Uterus (tissue), 4 donors: ENCODE results near the gene CFAP107. TPM values are rescaled to one million over a fixed set of nuclear protein-coding genes. Genes with fewer than 3 reads are reported as not detected.
"Not testable (repeated sequence)": the region's sequence is repeated elsewhere in the genome, so short reads cannot be mapped to it uniquely, and the experiment has no call there.

Source experiments
- DNase-seq, 2 donors: peaks; one replicate each; pipeline ENCODE4 v3.0.0-alpha.2; 2019 to 2020
- H3K27ac ChIP-seq, 2 donors: fragments of 200-600 bp; sonication (generic); 1 replicate in 1 of 2; 2 replicates in 1 of 2; pipeline ENCODE4 v1.5.1; 2016 to 2018
- H3K27me3 ChIP-seq, 2 donors: fragments of 200-600 bp; sonication (generic); one replicate each; pipeline ENCODE4 v1.5.1; 2018 to 2019; ENCODE audit warnings: control low read depth in 1 of 2
- H3K36me3 ChIP-seq, 2 donors: fragments of 200-600 bp; sonication (generic); one replicate each; pipeline ENCODE4 v1.5.1; 2019; ENCODE audit warnings: control low read depth in 1 of 2
- H3K4me1 ChIP-seq, 2 donors: fragments of 200-600 bp; sonication (generic); one replicate each; pipeline ENCODE4 v1.5.1; 2018 to 2019; ENCODE audit warnings: control low read depth in 1 of 2
- H3K4me3 ChIP-seq, 2 donors: fragments of 200-600 bp; sonication (generic); 1 replicate in 1 of 2; 2 replicates in 1 of 2; pipeline ENCODE4 v1.5.1; 2018 to 2019; ENCODE audit warnings: mild to moderate bottlenecking in 1 of 2
- H3K9me3 ChIP-seq, 2 donors: fragments of 200-600 bp; sonication (generic); one replicate each; pipeline ENCODE4 v1.5.1; 2019; ENCODE audit warnings: control low read depth in 1 of 2
- CTCF ChIP-seq, 4 experiments: fragments of 200-600 bp in 2 of 4; fragments of 450-650 bp in 2 of 4; sonication (generic) in 2 of 4; IDR thresholded peaks; one replicate each; pipeline ENCODE4 v1.5.1; 2016 to 2019; ENCODE audit warnings: antibody characterized with exemption in 4 of 4, mild to moderate bottlenecking in 2 of 4, moderate library complexity in 1 of 4
- POLR2A ChIP-seq, 2 donors: fragments of 450-650 bp; IDR thresholded peaks; one replicate each; pipeline ENCODE4 v1.6.1; 2016; ENCODE audit warnings: antibody characterized with exemption in 2 of 2, mild to moderate bottlenecking in 1 of 2, moderate library complexity in 1 of 2
- intact Hi-C: fragments of 100-400 bp; cut with DNase I; formaldehyde crosslinking; loops from one replicate; pipeline ENCODE4 v1.15.1; 2023; ENCODE audit warnings: low total_unique reads
- total RNA-seq, 4 donors: library from RNA; depleted of rRNA in 3 of 4; stranded (reverse); fragments of >200 nt in 3 of 4; gene quantifications; one replicate each; pipeline versions ENCODE4 v1.1.0 to v1.2.4, GENCODE V29; 2014 to 2023
- donor health status: DM: yes; HTN: yes; CAD: no.

Gene CFAP107
- total RNA-seq, 4 donors from 2014 or later, result 0.14 TPM; not detected in 3

GRCh38 chr1:12712929-12713328, 33.1 kb upstream of the CFAP107 start:
- no peak for TF ChIP-seq CTCF (IDR thresholded peaks at IDR 0.05)
- TF ChIP-seq POLR2A (IDR thresholded peaks at IDR 0.05), result no peak
- Histone ChIP-seq H3K4me1 (no peaks in the 10 kb centered on the region), H3K27ac (no peak overlapping the region), H3K27me3 (no peaks in the 10 kb centered on the region), H3K9me3 (no peaks in the 10 kb centered on the region), H3K36me3 (no peaks in the 10 kb centered on the region), H3K4me3 (no peak overlapping the region)
- DNase-seq, result no peak
- intact Hi-C loops, result no loop called here

GRCh38 chr1:12713651-12714050, 32.3 kb upstream of the CFAP107 start:
- H3K4me3 ChIP-seq, intact Hi-C loops, H3K9me3 ChIP-seq, DNase-seq, H3K4me1 ChIP-seq, H3K27me3 ChIP-seq, H3K36me3 ChIP-seq, H3K27ac ChIP-seq: not testable (repeated sequence)

- H3K9me3 ChIP-seq, result no peaks in the 10 kb centered on the region
- intact Hi-C loops, result no loop called here
- H3K4me1 ChIP-seq, result no peaks in the 10 kb centered on the region
- H3K4me3 ChIP-seq, result no peak overlapping the region
- H3K36me3 ChIP-seq, result no peaks in the 10 kb centered on the region
- no peak for DNase-seq
- H3K27ac ChIP-seq, result no peak overlapping the region
- TF ChIP-seq CTCF (IDR thresholded peaks at IDR 0.05) (no peak), POLR2A (IDR thresholded peaks at IDR 0.05) (no peak)
- H3K27me3 ChIP-seq, result no peaks in the 10 kb centered on the region
Measured at GRCh38 chr1:12714710-12715475, 31.1 kb upstream of the CFAP107 start.

- no peak within 1 kb of the TSS for H3K27ac ChIP-seq
- H3K9me3 ChIP-seq, result no peaks in the 10 kb centered on the region
- no peaks in the 10 kb centered on the region for H3K36me3 ChIP-seq
- no peak for DNase-seq
- TF ChIP-seq CTCF (IDR thresholded peaks at IDR 0.05), result no peak
- H3K27me3 ChIP-seq, result no peaks in the 10 kb centered on the region
- intact Hi-C loops, result no loop called here
- no peaks in the 10 kb centered on the region for H3K4me1 ChIP-seq
- H3K4me3 ChIP-seq, result no peak within 1 kb of the TSS
Measured at GRCh38 chr1:12715896-12716437, 30.0 kb upstream of the CFAP107 start, which contains the start of gene AADACL3. TSS of gene AADACL3 (plus strand) at chr1:12716110. CDS start at chr1:12716177, 67 bp downstream.

- no peaks in the 10 kb centered on the region for H3K36me3 ChIP-seq
- no peak overlapping the region for H3K4me3 ChIP-seq
- no peaks in the 10 kb centered on the region for H3K4me1 ChIP-seq
- no peaks in the 10 kb centered on the region for H3K9me3 ChIP-seq
- H3K27me3 ChIP-seq, result no peaks in the 10 kb centered on the region
- TF ChIP-seq CTCF (IDR thresholded peaks at IDR 0.05) (no peak), POLR2A (IDR thresholded peaks at IDR 0.05) (no peak)
- no peak for DNase-seq
- intact Hi-C loops, result no loop called here
- H3K27ac ChIP-seq, result no peak overlapping the region
Measured at GRCh38 chr1:12717301-12717838, 28.6 kb upstream of the CFAP107 start.
